Right ventricle myocardium superior (tissue), 1 donor: Measurements from ENCODE around the gene FAM162B. TPM values are rescaled to one million over a fixed set of nuclear protein-coding genes. Genes with fewer than 3 reads are reported as not detected.

Source experiments
- ATAC-seq: fragments of 200-7000 bp; cut with Tn5 transposase; one replicate; pipeline ENCODE4 v1.9.1; 2020; ENCODE audit warnings: mild to moderate bottlenecking; ENCODE audit not compliant: poor library complexity
- DNase-seq: peaks from one replicate; pipeline ENCODE4 v3.0.0-alpha.2; 2020
- intact Hi-C: fragments of 100-400 bp; cut with DNase I; formaldehyde crosslinking; loops from one replicate; pipeline ENCODE4 v1.11.2; 2022
- long read RNA-seq: library from polyadenylated mRNA; unstranded; transcript quantifications from one replicate; pipeline ENCODE4 v2.0.0, GENCODE V29; 2021
- total RNA-seq: library from RNA; stranded (reverse); fragmentation: NEBNext Ultra II Directional; extraction: Animal tissue kit (Norgen Biotek cat#: 25700); gene quantifications from one replicate; pipeline ENCODE4 v1.2.1, GENCODE V29; 2021
- donor health status: DM: no; HTN: yes; CAD: no; lungs with severe emphysema.

FAM162B gene
- 3.7 TPM for total RNA-seq
- long read RNA-seq, partial matches to known transcripts = 0 of 6 reads
- long read RNA-seq, other reads (novel, unspliced or antisense) = 3 of 6 reads

DNA sequence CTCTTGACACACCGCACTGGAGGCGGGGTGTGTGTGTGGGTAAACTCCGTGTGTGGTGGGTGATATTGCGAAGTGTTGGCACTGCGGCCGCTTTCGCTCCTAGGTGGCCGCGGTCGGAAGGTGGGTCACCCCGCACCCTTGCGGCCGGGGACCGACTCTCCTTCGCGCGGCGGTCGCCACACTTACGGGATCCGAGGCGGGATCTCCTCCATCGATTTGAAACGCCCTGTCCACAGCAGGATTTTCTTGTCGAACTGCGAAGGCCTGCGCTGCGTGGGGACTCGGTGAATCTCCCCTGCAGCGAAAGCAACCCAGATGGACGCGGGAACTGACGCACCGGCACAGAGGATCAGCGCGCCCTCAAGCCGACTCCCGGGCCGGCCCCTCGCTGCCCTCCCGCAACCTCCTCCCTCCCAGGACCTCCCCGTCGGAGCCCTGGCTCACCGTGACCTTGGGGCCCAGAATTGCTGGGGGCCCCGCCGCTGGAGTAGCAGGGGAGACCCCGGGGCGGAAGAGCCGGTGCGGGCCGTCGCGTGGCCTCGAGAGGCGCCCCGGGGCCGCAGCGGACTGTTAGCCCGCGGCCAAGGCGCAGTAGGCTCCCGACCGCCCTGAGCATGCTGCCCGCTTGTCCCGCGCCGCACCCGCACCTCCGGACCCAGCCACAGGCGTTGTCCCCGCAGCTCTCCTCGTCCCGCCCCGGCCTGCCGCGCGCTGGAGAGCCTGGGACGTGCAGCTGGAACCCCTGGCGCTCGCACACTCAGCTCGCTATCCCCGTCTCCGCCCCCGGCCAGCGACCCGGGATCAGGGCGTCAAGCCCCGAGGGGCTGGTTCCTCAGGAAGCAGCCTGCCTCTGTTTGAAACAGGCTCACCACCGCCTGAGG lies at the start of gene FAM162B:
Gene FAM162B (minus strand): TSS at position 759 of the 881 bp plus-strand sequence. CDS start 143 bp downstream, at position 616.
- peak; percentile 83 for DNase-seq

GRCh38 chr6:116812051-116812650 lies 46.6 kb upstream of the FAM162B start:
- DNase-seq (no peak), ATAC-seq (no peak)
- intact Hi-C loops = no loop called here

More for the DNA sequence above, at the start of gene FAM162B:
- ATAC-seq = peak; percentile 89
- intact Hi-C loops = no loop called here

DNA sequence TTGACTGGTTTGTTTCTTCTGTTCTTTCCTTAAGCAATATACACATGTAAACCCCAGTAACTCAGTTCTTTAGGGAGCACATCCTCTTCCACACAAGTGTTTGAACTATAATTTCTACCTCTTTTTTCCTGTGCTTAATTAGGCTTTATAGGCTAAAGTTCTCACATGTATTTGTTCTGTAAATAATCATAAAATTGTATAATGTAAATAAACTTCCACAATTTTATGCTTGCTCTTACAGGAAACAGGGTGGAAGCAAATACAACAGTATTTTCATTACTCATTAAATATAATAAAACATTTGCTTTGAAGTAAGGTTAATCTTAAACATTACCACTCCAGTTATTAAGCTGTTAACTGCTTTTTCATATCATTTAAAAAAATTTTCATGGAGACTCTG lies 36.5 kb upstream of the FAM162B start:
- intact Hi-C loops = no loop called here
- no peak for ATAC-seq

DNA sequence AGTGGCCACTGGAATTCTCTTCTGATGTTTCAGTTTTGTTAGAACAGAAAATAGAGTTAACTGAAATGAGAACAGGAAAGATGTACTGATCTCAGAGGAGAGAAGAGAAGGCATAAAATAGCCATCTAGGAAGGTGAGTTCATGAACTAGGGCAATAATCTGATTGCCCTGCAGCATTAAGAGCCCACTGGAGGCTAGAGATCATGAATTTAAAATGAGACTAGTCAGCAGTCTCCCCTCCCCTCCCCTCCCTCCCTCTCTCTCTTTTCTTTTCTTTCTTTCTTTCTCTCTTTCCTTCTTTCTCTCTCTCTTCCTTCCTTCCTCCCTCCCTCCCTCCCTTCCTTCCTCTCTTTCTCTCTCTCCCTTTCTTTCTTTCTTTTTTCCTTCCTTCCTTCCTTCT lies 34.4 kb upstream of the FAM162B start:
- no peak for ATAC-seq
- intact Hi-C loops = no loop called here
- no peak for DNase-seq

More for the DNA sequence above, 36.5 kb upstream of the FAM162B start:
- DNase-seq = no peak

- DNase-seq (no peak), ATAC-seq (no peak)
- intact Hi-C loops = no loop called here
These were observed 32.1 kb upstream of the FAM162B start for GRCh38 chr6:116797585-116797984.

DNA sequence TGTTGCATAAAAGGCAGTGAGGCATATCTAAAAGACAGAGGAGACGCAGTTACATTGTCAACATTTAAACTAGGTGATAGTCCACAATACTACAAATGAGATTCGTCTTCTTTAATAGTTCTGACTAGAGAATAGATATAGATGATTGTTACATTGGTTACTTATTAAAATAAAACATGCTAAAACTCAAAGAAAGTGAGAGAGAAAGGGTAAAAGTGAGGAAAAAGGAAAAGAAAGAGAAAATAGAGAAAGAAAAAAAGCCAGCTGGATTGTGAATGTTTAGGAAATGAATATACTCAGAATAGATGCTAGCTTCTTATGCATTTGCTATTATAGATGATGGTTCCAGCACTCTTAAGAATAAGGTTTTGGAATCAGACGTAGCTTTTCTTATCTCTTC lies 27.7 kb upstream of the FAM162B start:
- DNase-seq = no peak
- intact Hi-C loops = no loop called here
- ATAC-seq = no peak

GRCh38 chr6:116783852-116784251 lies 18.3 kb upstream of the FAM162B start:
- DNase-seq (no peak), ATAC-seq (no peak)
- intact Hi-C loops = loop anchor here (10.0 kb wide), 1 partner anchor 51 kb away; no protein-coding TSS in a partner anchor

DNA sequence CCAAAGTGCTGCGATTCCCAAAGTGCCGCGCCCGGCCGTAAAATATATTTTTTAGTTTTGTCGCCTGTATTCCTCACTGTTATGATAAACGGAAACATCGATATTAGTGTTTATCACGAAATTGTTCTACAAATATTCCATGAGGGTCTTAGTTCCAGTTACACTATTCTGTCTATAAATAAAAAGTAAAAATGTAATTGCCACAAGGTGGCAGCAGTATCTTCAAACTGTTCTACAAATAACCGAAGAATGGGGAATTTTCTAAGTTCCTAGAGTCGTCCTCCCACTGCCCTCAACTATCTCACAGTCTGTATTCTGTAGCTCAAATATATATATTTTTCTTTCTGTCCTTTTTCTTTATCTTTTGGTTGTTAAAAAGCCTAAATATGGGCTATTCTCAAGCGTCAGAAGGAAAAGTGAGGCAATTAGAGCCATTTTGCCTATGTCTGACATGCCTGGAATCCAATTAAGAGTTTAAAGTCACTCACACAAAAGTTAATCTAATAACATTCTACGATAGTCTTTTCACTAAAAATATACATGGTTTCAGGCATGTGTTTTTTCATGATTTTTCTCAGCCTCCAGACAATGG lies 14.2 kb upstream of the FAM162B start:
- DNase-seq (no peak), ATAC-seq (peak; percentile 57)
- intact Hi-C loops = loop anchor here (10.0 kb wide), 1 partner anchor 55 kb away; no protein-coding TSS in a partner anchor

- intact Hi-C loops = no loop called here
- ATAC-seq = no peak
- no peak for DNase-seq
These were observed 8.4 kb upstream of the FAM162B start for GRCh38 chr6:116773886-116774285.

DNA sequence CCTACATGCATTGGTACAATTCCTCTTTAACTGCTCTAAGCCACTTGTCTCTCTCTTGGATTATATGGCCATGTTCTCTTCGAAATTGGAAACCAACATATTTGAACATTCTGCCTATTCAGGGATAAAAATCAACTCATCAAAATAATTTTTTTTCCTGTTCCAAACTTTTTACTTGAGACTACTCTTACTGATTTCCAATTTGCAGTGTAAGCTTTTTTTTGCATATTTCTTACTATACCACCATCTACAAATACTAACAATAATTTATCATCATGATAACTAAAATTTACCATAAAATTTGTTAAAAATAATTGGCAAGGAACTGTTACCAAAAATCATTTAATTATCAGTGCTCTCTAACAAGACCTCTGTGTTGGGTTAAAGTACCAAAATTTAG lies 6.9 kb upstream of the FAM162B start:
- ATAC-seq = no peak
- intact Hi-C loops = no loop called here

DNA sequence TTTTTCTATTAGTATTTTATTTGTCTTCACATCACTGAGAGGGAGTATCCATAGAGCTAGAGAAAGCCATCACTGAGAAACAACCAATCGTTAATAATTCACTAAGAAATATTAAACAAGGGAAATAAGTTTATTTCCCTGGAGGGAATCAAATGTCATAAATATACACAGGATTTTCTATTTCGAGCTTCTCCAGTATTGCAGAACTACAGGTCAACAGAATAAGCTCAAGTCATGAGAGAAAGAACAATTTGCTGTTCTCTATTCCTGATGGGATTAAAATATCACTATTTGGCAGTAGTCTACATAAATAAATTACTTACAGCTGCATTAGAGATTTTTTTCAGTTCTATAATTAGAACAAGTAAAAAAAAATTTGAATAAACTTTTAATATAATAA lies 2.2 kb upstream of the FAM162B start:
- intact Hi-C loops = no loop called here
- no peak for ATAC-seq
- DNase-seq = no peak

More for the DNA sequence above, 6.9 kb upstream of the FAM162B start:
- no peak for DNase-seq

DNA sequence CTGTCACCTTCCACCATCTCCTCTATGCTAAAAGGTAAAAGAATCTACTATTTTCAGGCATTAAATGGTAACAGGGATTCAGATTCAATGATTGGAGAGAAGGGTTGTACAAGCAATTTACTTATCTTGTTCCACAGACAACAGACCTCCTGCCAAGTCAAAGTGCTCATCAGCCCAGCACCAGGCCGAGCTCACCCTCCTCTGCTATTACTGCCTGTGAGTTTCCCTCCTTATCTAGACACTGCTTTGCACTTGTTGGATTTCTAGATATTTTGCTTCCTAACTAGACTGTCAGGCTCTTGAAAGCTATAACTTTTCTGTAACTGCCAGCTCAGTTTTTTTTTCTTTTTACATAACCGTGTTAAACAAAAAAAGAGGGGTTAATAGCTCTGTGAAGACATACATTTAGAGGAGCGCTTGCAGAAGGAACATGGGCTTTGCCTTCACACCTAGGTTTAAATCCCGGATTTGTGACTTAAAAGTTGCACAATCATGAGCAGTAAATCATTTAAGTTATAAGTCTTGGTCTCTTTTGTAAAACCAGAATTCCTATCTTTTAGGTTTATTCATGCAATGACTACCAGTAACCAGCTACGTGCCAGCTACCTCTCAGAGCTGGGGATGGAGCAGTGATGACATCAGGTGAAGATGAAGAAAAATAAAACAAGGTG lies 1.1 kb upstream of the FAM162B start:
- no peak for ATAC-seq
- intact Hi-C loops = no loop called here
- DNase-seq = no peak

- ATAC-seq = peak; percentile 54
- intact Hi-C loops = no loop called here
- peak; percentile 46 for DNase-seq
These were observed 924 bp downstream of the FAM162B start for GRCh38 chr6:116764629-116764960.

DNA sequence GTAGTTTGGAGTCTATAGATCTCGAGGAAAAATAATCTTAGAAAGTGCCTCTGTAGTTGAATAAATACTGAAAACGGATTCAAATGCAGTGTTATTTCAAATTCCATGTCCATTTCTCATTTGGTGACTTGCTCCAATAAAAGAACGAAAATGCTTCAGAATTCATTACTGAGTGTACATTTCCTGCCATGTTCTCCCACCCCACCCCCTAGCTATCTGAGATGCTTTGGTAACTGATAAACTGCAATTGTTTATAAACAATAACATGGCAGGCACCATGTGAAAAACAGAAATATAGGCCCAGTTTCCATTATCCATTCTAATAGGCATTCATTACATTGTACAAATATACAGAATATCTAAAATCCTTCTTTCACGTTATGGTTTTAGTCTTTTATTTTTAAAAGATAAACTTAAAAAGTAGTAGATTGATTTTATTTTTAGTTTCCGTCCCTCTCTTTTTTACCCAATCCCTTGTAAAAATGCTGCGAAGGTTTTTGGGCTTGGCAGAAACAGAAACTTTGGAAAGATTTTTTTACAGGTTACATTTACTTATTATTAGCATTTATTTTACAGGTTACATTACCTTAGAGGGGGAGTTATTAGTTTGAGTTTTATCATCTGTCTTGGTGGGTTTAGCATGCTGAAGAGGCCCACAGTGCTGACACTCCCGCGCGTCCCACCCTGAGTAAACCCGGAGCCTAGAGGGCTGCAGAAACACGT lies 1.5 kb downstream of the FAM162B start:
- no peak for DNase-seq
- peak; percentile 45 for ATAC-seq
- intact Hi-C loops = no loop called here

DNA sequence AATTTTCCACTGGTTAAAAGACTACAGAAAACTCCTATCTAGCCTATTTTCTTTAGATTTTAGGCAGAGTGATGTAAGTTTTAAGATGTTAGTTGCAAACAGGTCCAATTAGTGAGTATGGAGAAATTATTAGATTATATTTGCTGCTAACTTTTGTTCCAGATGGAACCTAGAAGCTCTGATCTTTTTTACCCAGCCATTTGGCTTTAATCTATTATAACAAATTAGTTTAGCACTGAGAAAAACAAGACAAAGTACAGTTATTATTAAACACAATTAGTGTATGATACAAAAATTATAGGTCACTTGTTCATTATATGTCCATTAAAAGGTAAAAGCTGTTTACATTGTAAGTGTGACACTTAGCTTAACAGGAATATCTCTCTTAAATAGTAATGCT lies 2.5 kb downstream of the FAM162B start:
- no peak for ATAC-seq
- intact Hi-C loops = no loop called here
- DNase-seq = no peak

DNA sequence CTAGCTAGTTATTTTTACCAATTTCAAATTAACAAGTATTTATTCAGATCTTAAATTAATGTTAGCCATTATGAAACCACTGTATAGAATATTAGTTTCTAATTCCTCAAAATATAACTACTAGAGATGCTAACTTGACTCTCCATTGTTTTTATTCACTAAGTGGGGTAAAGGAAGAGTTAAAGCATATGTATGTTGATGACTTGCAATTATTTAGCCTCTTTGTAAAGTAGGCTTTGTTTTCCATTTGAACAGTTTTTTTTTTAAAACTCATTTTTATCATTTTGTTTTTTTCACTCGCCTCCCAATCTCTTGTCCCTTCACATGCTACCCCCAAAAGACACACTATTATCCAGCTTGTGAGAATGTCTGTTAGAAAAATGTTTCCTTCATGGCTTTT lies 3.3 kb downstream of the FAM162B start:
- no peak for ATAC-seq
- no peak for DNase-seq
- intact Hi-C loops = no loop called here

DNA sequence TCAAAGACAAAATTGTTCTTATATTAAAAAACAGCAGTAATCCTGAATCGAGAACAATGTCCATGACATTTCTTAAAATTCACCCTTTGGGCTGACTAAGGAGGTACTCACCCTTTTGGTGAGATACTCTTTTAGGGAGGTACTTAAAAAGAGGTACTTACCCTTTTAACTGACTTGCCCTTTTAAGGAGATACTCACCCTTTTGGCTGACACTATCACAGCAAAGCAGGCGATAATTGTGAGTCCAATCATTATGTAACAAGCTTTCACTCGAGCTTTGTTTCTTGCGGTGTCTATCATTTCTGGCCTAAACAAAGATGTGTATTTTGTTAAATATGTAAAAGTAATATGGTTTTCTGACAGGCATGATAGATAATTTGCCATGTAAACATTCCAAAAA lies 3.7 kb downstream of the FAM162B start:
- intact Hi-C loops = no loop called here
- no peak for ATAC-seq
- no peak for DNase-seq

DNA sequence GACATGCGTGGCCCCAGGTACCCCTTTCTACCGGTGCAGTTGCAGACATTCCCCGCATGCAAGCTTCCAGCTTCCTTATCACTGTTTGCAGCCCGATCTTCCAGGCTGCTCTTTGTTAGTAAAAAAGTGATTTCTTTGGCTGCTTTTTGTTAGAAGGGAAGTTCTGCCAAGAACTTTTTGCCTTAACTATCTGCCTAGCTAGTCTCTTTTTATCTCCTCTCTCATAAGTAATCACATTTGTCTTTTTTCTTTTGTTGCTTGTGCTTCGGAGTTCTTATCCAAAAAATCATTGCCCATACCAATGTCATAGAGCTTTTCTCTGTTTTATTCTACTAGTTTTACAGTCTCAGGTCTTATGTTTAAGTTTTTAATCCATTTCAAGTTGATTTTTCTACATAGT lies 20.3 kb downstream of the FAM162B start:
- no peak for DNase-seq
- no peak for ATAC-seq
- intact Hi-C loops = no loop called here

DNA sequence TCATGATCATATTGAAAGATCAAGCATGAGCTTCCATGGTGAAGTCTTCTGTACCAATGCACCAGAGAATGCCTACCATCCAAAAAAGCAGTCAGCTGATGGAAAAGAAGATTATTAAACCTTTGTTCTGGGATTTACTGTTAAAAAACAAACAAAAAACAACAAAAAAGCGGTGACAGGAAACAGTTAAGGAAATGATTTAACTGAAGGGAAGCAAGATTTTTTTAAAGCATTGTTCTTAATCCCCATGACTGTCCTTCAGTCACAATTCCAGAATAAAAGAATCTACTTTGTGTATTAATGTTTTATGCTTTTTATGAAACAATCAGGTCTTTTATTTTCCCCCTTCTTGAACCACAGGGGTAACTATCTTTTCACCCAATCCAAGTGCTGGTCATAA lies 23.9 kb downstream of the FAM162B start:
- intact Hi-C loops = no loop called here
- ATAC-seq (no peak), DNase-seq (no peak)
